ENCODE data around the gene LTBP1.

Gene LTBP1

DNA sequence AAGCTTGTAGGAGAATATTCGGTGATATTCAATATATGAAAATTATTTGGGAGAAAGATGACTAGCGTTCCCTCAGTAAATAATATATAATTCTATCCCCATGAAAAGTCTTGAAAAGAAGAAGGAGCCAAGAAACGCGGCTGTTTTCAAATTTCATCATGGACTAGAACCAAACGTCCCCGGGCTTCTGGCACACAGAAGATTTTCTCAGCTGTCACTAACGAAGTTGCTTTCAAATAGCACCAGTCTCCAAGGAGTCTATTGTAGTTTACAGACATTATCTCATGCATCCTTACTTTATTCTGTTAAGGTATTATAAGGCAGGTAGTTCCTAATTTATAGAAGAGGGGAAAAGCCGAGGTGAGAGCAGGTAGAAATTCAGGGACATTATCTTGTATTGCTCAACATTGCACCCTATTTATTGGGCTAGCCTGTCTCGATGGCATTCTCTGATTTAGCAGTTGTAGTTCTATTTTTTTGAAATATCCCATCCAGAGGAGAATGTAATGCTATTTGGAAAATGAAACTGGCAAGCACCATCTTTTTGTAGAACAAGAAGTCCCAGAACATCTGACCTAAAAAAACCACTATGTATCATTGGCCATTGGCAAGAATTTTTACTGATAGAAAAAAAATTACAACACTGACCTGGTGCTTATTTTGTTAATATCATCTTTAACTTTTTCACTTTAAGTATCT is 331.6 kb downstream of the LTBP1 start:
- no peak for DNase-seq (ENCODE audit: extremely low read depth, insufficient read length)
- no peak for TF ChIP-seq CTCF (IDR thresholded peaks at IDR 0.05; ENCODE audit: insufficient read depth, low read length, poor library complexity, severe bottlenecking)
- no peaks in the 10 kb centered on the region for H3K27me3 ChIP-seq (replicated peaks; ENCODE audit: control insufficient read depth, insufficient read depth, low read length)
- no peaks in the 10 kb centered on the region for H3K36me3 ChIP-seq (ENCODE audit: control insufficient read depth, insufficient read depth, low read length)
- no peak overlapping the region for H3K4me3 ChIP-seq (replicated peaks; ENCODE audit: low read depth, low read length)

DNA sequence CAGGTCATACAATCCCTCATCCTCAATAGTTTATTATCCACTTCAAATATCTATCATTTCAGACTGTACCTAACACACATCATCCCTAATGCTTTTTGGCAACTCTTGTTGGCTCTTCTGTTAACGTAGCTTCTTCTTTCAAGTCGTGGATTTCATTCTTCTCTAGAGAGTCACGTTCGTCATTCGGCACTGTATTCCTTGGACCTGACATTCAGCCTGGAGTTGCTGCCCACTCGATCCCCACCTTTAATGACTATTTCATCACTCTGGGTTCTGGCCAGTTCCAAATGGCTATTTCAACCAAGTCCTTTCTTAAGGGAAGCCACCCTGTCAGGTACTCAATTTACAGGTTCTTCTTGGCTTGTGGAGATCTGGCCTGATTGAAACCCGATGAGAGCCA is 337.5 kb downstream of the LTBP1 start:
- Histone ChIP-seq H3K4me3 (replicated peaks; ENCODE audit: low read depth, low read length) (no peak overlapping the region), H3K36me3 (ENCODE audit: control insufficient read depth, insufficient read depth, low read length) (no peaks in the 10 kb centered on the region), H3K27me3 (replicated peaks; ENCODE audit: control insufficient read depth, insufficient read depth, low read length) (no peaks in the 10 kb centered on the region; the same call in 1 of the 2 replicates)
- no peak for TF ChIP-seq CTCF (IDR thresholded peaks at IDR 0.05; ENCODE audit: insufficient read depth, low read length, poor library complexity, severe bottlenecking)
- DNase-seq (ENCODE audit: extremely low read depth, insufficient read length), result no peak

GRCh38 chr2:33287507-33288005 is 340.8 kb downstream of the LTBP1 start:
- no peak for TF ChIP-seq CTCF (IDR thresholded peaks at IDR 0.05; ENCODE audit: insufficient read depth, low read length, poor library complexity, severe bottlenecking)
- H3K36me3 ChIP-seq (ENCODE audit: control insufficient read depth, insufficient read depth, low read length), result no peaks in the 10 kb centered on the region
- no peak overlapping the region for H3K4me3 ChIP-seq (replicated peaks; ENCODE audit: low read depth, low read length)
- no peak for DNase-seq (ENCODE audit: extremely low read depth, insufficient read length)
- H3K27me3 ChIP-seq (replicated peaks; ENCODE audit: control insufficient read depth, insufficient read depth, low read length), result no peaks in the 10 kb centered on the region; the same call in 1 of the 2 replicates

DNA sequence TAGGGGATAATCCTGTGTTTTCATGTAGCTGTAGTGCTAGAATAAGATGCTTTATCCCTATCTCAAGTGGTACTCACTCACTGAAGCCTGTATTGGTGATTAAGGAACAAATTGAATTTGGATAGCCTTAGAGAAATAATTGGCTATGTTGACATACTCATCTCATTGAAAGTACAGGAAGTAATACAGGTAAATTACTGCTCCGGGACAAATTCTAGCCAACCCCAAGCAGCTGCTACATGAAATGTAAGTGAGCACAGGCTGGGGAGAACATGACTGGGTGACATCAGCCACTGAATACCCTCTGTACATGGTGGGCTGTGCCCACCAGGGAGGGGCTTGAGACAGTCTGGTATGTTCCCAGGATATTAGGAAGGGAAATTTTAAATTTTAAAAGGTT is 341.3 kb downstream of the LTBP1 start:
- DNase-seq (ENCODE audit: extremely low read depth, insufficient read length), result no peak
- Histone ChIP-seq H3K36me3 (ENCODE audit: control insufficient read depth, insufficient read depth, low read length) (no peaks in the 10 kb centered on the region), H3K4me3 (replicated peaks; ENCODE audit: low read depth, low read length) (no peak overlapping the region), H3K27me3 (replicated peaks; ENCODE audit: control insufficient read depth, insufficient read depth, low read length) (no peaks in the 10 kb centered on the region; the same call in 1 of the 2 replicates)
- no peak for TF ChIP-seq CTCF (IDR thresholded peaks at IDR 0.05; ENCODE audit: insufficient read depth, low read length, poor library complexity, severe bottlenecking)

GRCh38 chr2:33289961-33290360 is 343.2 kb downstream of the LTBP1 start:
- no peak for DNase-seq (ENCODE audit: extremely low read depth, insufficient read length)
- Histone ChIP-seq H3K36me3 (ENCODE audit: control insufficient read depth, insufficient read depth, low read length) (no peaks in the 10 kb centered on the region), H3K4me3 (replicated peaks; ENCODE audit: low read depth, low read length) (no peak overlapping the region), H3K27me3 (replicated peaks; ENCODE audit: control insufficient read depth, insufficient read depth, low read length) (no peaks in the 10 kb centered on the region; the same call in 1 of the 2 replicates)
- no peak for TF ChIP-seq CTCF (IDR thresholded peaks at IDR 0.05; ENCODE audit: insufficient read depth, low read length, poor library complexity, severe bottlenecking)

Data from GM06990 (cell line).